HG02938 (cell line): ENCODE measurements around the gene ATAD3C.
"Not testable (repeated sequence)": the region's sequence is repeated elsewhere in the genome, so short reads cannot be mapped to it uniquely, and the experiment has no call there.

ENCODE experiments used
- ATAC-seq: cut with Tn5 transposase; IDR thresholded peaks from one replicate; pipeline ENCODE4 v1.9.1; 2021; ENCODE audit warnings: mild to moderate bottlenecking, moderate library complexity; ENCODE audit not compliant: unreplicated experiment

Gene ATAD3C

DNA sequence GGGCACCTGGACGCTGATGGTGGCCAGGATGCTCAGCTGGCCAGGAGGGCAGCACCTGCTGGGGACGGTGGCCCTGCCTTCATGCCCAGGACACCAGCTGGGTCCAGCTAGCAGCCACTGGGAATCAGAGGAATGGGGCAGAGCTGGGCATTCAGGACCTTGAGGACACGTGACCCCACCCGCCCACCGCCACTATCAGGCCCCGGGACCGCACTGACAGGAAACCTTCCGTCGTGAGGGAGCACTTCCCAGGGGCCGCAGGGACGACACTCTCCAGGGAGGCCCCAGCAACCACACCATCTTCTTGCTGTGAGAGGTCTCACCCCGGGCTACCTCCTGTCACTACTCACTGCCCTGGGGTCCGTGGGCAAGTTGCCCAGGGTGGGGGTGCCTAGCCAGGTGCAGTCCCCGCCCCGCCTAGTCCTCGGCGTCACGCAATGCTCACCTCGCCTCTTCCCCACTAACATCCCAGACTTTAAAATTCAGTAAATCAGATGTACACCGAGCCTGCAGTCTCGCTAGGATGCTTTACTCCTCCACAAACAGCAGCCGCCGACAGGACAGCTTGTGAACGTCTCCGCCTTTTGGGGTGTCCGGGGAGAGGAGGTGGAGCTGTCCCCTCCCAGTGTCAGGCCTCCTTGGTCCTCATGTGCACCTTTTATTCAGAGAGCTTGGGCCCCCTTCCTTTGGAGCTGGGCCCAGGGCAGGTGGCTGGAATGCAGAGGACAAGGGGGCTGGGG lies 9.1 kb upstream of the ATAD3C start:
- no peak for ATAC-seq

DNA sequence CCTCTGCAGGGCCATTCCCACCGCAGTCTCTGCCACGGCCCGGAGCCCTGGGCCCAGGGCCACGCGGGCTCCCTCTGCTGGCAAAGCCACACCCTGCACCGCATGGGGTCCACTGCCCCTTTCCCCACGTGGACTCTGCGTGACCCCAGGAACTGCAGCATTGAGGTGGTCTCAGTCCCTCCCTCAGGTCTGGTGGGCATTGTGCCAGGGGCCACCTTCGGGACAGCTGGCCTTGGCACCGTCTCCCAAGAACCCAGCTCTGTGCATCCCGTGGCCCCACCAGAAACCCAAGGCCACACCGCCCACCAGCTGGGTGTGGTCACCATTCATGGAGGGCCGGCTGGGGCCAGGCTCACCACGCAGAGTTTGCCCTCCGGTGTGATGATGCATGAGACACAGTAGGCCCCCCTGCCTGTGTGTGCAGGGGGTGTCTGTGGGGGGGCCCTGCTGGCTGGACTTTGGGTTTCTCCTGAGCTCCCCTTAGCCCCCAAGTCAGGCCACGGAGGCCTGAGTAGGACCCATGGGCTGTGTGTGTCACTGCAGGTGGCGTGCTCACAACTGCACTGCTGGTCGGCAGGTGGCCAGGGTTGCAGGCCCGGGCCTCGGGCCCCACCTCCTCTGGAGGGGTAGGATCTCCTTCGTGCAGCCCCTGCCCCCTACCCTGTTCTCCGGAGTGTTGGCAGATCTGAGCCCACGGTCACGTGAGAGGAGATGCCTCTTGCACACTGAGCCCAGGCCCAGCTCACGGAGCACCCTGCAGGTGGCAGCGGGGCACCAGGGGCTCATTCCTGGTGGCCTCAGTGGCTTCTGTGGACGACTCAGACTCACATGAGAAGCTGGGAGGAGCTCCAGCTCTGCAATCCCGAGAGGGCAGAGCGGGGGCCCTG lies 8.2 kb upstream of the ATAD3C start:
- ATAC-seq: no peak

DNA sequence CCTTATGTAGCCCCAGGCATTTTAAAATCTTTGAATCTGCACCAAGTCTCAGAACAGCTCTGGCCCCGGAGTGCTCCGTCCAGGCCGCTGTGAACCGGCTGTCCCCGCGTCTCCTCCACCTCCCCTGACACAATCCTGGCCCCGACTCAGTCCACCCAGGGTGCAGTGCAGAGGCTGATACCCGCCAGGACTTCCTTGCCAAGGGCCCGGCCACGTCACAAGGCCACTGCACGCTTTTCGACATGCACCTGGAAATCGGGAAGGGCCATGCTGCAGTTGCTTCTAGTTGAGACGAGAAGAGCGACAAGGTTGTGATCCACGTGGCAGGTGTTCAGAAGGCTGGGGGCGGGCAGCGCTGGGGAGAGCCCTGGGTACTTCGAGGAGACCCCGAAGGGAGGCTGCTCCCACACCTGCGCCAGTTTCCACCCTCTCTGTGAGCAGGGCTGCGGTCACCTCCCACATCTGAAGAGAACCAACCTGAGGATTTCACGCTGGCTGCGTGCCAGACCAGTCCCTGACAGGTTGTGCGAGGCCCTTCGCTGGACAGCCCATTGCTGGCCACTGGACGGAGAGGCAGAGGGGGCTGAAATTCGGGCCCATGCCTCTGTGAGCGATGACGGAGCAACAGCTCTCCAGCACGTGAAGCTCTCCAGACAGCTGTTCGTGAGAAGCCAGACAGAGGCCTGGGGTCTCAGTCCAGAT lies 7.3 kb upstream of the ATAD3C start:
- ATAC-seq: no peak

DNA sequence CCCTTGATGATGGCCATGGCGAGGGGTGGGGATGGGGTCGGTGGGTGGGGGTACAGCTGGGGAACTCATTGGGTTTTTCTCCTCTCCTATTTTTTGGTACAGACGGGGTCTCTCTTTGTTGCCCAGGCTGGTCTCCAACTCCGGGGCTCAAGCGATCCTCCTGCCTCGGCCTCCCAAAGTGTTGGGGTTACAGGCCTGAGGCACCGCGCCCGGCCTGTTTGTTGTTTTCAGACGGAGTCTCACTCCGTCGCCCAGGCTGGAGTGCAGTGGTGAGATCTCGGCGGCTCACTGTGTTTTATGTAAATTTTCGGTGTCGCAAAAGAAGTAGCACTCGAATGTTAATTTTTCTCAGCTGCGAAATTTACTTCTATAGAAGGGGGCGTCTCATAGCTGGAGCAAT lies 2.9 kb upstream of the ATAD3C start:
- not testable (repeated sequence) for ATAC-seq

DNA sequence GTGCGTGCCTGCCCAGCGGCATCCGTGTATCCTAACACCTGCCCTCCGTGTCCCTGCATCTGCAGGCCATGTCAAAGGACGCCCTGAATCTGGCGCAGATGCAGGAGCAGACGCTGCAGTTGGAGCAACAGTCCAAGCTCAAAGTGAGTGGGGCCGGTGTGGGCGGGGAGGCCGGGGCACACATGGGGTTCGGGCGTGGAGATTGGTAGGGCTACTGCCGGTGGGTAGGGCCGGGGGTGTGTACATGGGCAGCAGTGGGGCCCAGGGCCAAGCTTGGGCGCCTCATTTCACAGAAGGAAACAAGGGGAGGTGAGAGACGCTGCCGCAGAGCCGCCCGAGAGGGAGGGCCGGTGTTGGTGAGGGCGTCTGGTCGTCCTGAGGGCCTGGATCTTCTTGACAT lies 1.1 kb downstream of the ATAD3C start:
- not testable (repeated sequence) for ATAC-seq

DNA sequence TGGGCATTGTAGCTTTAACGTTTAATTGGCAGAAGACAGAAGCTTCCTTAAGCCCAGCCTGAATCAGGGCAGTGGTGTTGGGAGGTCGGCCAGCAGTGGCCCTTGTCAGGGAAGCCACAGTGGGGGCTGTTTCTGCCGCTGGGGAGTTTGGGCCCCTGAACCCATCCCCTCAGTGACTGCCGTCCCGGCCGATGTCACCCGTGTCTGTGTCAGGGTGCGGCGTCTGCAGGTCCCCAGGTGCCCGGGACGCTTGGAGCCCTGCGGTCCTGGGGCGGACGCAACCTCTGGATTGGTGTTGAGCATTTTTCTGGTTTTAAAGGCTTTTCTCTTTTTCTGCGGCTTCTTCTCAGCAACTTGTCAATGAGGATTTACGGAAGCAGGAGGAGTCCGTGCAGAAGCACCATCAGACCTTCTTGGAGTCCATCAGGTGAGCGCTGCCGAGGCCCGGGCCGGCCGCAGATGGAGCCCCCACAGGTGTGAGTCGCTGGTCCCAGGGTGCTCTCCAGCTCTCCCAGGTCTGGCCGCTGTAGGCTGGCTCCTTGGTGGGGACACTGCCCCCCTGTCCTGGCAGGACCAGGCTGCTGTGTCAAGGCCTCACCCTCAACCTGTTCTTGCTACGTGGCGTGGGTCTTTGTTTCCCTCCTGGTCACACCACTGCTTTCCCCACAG lies 2.3 kb downstream of the ATAD3C start:
- no peak for ATAC-seq

DNA sequence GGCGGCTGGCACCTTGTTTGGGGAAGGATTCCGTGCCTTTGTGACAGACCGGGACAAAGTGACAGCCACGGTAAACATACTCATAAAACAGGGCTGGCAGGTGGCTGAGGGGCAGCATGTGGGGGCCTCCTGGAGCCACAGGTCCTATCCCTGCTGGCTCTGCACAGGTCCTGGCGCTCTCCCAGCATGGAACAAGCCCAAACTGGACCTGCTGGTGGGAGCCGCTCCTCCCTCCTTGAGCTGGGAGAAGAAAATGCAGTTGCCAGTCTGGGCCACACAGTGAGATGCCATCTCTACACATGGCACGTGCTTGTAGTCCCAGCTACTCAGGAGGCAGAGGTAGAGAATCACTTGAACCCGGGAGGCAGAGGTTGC lies 2.9 kb downstream of the ATAD3C start:
- ATAC-seq: not testable (repeated sequence)

DNA sequence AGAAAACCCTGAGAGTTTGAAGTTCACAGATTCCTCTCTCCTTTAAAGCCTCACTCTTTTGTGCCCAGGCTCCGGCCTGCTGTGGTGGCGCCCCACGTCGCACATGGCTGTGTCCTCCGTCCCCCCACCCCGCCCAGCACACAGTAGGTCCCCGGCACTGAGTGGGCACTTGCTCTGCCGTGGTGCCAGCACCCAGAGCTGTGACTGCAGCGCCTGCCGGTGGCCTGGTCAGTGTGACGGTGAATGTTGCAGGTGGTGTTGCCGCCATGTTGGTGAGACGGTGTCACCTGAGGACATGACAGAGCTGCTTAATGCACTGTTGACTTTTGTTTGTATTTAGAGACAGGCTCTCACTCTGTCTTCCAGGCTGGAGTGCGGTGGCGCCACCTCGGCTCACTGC lies 3.4 kb downstream of the ATAD3C start:
- no peak for ATAC-seq

DNA sequence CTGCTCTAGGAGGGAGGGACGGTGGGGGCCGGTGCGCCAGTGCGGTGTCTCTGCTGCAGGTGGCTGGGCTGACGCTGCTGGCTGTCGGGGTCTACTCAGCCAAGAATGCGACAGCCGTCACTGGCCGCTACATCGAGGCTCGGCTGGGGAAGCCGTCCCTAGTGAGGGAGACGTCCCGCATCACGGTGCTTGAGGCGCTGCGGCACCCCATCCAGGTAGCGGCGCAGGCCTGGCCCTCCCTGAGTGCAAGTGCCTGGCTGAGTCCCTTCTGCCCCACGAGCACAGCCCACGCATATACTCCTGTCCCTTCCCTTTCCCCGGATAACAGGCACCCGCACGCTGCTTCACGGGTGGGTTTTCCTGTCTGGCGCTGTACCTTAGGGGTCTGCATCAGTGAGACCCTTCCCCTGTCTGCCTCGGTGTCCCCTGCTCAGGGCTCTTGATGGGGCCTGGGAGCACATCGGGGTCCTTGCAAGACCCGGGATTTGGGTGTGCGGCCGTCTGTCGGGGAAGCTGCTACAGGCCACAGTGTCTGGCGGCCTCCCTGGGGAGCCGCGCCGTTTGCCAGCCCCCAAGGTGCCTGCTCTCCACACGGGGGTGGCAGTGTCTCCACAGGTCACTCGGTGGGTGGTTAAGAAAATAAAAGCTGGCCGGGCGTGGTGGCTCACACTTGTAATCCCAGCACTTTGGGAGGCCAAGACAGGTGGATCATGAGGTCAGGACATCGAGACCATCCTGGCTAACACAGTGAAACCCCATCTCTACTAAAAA lies 5.0 kb downstream of the ATAD3C start:
- not testable (repeated sequence) for ATAC-seq

DNA sequence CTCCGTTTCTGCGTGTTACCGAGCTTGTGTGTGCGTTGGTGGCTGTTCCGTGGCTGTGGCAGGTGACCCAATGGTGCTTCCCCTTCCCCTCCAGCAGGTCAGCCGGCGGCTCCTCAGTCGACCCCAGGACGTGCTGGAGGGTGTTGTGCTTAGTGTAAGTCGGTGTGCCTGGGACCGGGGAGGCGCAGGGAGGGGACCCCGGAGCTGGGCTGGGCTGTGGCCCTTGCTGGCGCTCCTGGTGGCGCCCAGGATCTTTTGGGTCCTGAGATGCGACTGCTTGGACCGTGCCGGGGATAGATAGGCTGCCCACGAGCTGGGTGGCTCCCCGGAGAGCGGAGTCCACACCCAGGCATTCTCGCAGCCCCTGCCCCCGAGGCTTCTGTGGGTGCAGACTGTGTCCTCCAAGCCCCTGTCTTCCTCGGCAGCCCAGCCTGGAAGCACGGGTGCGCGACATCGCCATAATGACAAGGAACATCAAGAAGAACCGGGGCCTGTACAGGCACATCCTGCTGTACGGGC lies 5.9 kb downstream of the ATAD3C start:
- ATAC-seq: no peak

DNA sequence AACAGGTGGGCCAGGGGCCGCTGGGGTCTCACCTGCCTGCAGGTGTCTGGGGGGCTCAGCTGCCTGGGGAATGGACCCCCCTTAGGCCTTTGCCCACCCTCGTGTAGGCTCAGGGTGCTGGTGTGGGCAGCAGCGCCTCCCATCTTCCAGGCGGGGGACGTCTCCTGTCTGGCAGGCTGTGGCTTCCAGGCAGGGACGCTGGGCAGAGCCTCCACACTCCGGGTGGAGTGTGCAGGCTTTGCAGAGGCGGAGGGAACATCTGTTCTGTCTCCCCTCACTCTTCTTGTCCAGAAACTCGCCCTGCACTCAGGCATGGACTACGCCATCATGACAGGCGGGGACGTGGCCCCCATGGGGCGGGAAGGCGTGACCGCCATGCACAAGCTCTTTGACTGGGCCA lies 6.4 kb downstream of the ATAD3C start:
- not testable (repeated sequence) for ATAC-seq

DNA sequence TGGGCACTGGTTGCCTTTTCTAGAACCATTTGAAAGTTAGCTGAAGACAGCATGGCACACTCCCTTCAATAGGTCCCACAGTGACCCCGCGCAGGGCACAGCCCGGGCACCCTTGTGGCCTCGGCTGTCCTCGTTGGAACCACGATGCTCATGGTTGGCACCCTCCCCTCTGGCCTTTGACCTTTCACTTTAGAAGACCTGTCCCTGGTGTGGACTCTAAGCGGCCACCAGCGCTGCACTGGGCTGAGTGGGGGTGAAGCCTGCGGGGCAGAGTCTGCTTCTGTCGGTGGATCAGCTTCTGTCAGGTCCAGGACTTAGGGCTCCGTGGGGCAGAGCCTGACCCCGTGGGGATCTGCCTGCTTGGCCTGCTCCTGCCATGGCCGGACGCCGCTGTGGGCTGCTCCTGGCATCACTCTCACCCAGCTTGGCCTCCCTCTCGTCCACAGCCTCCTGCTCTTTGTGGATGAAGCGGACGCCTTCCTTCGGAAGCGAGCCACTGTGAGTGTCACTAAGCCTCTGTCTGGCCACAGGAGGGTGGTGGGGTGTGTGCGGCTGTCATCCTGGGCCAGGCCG lies 7.3 kb downstream of the ATAD3C start:
- ATAC-seq: not testable (repeated sequence)

DNA sequence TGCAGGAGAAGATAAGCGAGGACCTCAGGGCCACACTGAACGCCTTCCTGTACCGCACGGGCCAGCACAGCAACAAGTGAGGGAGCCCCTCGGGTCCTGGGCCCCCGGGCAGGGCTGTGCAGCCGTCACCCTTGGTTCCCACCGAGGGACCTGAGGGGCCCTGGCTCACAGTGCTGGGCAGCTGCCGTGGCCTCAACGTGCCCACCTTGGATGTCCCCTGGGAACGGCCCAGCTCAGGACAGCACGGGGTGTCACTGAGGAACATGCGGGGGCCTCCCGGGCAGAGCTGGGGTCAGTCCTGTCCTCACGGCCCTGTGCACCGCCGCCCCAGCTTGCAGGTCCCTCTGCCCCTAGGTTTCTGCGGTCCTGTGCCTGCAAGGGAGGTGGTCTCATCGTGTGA lies 9.7 kb downstream of the ATAD3C start:
- not testable (repeated sequence) for ATAC-seq

DNA sequence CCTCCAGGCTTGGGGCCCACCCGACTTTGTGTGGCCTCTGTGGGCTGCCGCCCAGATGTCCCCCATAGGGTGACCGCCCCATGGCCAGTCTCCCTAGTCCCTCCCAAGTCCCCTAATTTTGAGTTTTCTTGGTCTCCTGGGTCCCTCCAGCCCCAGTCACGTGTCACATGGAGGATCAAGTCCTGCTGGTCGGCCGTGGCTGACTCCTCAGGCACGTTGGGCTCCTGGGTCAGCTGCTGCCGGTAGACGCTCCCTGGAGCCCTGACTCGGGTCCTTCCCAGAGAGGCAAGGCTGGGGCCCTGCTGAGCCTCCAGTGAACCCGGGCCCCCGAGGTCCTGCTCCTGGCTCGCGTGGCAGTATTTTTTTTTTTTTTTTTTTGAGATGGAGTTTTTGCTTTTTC lies 10.2 kb downstream of the ATAD3C start:
- not testable (repeated sequence) for ATAC-seq

DNA sequence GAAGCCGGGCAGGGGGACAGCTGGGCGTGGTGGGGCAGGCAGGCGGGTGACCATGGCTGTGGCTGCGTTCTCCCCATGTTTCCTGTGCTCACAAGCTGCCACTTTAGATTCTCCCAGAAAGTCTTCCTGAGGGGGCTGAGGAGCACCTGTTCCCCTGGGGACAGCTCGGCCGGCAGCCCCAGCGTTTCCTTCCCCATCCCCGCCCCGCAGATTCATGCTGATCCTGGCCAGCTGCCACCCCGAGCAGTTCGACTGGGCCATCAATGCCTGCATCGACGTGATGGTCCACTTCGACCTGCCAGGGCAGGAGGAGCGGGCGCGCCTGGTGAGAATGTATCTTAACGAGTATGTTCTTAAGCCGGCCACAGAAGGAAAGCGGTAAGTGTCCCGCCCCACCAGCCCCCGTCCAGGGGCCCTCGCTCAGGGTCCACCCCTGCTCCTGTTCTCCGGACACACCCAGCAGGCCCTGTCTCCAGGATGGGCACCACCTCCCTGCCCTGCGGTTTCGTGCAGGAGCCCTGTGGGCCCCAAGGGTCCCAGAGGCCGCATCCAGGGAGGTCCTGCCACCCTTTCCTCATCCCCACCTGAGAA lies 11.1 kb downstream of the ATAD3C start:
- ATAC-seq: no peak

DNA sequence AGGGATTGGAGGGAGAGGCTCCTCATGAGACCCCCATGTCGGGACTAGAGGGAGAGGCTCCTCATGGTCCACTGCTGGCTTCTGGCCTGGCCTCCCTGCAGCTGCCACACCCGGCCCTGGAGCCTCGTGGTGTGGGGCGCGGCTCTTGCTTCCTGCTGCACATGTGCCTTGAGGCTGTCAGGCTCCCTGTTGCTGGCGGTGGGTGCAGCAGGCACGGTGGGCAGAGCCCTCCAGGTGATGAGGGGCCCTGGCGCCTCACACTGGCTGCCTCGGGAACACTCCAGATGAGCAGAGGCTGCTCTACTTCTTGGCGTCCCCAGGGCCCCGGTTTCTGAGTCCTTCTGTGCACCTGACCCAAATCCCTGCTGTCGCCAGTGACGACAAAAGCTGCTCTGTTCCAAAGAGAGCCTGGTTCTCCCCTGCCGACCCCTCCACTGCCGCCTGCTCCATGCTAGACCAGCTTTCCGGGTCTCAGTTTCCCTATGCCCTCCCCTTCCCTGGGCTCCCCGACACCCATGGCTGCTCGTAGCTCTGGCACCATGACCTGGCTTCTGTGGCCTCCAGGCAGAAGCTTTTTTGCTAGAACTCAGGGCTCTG lies 12.3 kb downstream of the ATAD3C start:
- ATAC-seq: no peak

DNA sequence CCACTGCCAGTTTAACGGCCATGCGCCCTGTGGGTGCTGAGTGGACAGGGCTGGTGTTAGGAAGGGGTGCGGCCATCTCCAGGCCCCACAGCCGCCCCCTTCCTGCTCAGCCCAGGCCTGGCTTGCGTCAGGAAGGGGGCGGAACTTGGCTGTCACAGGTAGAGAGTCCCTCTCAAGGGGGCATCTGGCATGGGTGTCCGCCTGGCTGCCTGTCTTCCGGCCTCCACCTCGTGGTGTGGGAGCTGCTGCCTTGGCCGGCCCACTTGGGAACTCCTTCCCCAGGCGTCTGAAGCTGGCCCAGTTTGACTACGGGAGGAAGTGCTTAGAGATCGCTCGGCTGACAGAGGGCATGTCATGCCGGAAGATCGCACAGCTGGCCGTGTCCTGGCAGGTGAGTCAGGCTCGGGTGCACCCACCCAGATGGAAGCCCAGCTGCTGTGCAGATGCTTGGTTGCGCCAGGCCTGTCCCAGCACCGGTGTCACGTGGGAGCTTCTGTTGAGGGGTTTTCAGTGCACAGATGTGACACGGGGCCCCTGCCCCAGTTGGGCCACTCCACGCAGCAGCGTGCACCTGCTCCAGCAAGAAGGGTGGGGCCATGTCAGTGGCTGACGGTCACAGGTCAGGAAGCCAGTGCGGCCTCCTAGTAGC lies 13.0 kb downstream of the ATAD3C start:
- no peak for ATAC-seq

DNA sequence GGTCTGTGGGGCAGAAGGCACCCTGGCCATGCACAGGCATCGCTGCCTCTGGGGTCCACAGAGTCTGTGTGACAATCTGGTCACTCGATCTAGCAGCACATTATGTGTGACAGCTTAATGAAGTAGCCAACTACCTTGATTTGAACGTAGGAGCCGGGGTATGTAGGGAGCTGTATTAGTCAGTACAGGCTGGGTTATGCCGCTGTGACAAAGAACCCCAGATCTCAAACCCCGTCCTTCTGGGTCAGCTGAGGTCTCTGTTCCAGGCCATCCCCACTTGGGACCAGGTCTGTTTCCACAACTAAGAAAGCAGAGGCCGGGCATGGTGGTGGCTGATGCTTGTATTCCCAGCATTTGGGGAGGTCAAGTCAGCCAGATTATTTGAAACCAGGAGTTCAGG lies 13.8 kb downstream of the ATAD3C start:
- no peak for ATAC-seq
